CD1c-positive myeloid dendritic cell (primary cell): Measurements from ENCODE around the gene SHFL.

Experiments used
- DNase-seq: peaks from one replicate; pipeline ENCODE4 v3.0.0-alpha.2; 2016; ENCODE audit errors: extremely low spot score

The SHFL gene

DNA sequence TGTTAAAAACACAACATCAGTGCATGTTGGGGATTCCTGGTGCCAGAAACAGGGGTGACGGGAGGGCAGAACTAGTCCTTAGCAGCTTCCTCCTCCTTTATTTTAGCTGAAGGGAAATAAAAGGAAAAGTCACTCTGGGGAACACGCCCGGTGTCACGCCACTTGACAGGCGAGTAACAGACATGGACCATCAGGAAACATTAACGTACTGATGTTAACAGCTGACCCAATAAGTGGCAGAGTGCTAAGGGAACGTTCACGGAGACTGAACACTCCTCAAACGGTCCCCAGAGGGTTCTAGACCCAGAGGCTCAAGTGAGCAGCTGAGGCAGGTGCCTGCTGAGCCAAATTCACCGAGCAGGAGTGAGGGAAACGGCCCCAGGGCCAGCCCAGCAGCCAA, 47.5 kb downstream of the SHFL start:
- DNase-seq: no peak

DNA sequence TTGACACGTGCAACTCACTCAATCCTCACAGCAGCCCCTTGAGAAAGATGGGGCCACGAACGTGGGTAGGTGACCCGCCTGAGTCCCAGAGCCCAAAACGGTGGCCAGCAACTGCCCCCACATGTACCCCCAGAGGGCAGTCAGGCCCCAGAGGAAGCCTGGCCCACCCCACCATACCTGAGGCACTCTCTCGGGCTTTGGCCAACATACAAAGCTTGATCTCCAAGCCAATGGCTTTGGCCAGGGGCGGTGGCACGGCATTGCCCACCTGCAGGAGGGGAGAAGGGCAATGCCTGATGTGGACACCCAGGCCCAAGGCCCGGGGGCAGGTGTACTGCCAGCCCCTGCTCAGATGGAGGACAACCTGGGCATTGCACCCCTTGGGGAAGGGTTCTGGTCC, 47.9 kb downstream of the SHFL start:
- no peak for DNase-seq

DNA sequence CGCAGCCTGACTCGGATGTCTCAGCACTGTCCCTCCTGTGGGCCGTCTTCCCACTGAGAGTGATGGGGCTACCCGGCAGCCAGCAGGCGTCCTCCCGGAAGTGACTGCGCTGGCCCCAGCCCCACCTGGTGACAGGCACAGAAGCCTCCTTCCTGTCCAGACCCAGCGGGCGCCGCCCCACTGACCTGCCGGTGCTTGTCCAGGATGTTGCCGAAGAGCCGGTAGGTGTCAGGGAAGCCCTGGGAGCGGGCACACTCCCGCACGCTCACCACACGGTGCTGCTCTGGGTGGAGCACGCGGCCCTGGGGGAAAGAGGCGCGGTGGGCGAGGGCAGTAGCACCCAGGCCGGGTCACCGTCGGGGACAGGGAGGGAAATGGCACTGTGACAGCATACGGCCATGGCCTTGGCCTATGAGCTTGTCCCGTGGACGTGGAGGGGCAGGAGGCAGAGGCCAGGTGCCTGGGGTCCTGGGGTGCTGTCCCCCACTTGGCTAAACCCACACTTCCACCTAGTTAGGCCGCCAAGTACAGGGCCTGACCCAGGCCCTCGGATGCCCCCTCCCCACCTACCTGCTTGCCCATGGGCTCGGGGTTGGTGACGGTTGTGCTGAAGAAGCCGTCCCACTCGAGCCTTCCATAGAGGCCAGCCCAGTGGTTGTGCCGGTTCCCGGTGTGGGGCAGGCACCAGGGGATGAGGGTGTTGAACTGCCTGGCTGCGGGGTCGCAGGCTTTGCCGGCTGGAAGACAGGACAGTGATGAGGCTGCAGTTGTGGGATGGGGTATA, 49.6 kb downstream of the SHFL start:
- DNase-seq: no peak

DNA sequence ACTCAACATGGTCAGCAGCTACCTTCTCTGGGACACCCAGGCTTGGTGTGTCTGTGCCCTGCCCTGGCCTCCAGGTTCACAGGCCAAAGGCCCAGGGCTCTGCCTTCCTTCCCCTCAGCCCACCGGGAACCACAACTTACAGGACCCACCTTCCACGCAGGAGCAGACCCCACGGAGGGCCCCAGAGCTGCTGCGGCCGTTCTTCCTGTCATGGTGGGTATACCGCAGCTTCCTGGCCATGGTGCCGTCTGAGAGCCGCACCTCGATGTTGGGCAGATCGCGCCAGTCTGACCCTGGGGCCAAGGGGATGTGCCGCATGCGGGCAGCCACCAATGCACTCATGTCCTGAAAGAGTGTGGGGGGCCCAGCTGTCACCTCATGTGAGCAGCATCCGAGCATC, 50.8 kb downstream of the SHFL start:
- DNase-seq: no peak

DNA sequence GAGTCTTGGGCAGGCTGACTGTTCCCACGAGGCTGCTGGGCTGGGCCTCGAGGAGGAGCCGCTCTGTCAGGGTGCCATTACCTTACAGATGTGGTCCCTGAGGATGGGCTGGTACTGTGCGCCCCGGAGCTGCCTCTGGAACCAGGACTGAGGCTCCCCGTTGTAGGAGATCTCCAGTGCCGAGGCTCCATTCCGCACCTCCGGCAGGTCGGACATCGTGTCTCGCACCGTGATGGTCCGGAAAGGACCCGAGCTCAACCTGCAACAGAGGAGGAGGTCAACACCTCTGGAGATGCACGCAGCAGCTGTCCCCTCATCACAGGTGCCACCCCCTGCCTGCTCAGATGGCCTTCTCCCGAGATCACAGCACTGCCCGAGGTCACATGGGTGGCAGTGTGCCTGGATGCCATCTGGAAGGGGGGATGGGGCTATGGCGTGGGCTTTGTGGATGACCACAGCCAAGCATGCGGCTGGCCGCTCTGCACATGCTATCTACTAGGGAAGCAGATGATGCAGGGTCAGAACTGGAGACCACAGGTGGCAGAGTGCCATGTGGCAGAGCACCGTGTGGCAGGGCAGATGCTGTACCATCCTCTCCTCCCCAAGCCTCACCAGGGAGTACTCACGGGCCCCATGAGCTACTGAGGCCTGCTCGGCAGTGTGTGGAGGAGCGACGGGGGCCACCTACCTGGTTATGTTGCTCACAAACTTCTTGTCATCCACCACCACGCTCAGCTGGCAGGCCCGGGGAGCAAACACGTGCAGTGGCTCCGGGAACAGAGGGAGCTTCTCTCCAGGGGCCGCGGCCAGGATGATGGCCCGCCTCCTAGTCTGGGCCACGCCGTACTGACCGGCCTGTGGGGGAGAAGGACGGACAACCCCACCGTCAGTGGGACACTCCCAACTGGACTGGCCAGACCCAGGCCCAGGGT, 51.9 kb downstream of the SHFL start:
- DNase-seq: no peak

- no peak for DNase-seq
These were observed 53.0 kb downstream of the SHFL start for GRCh38 chr19:10138879-10139795.

- DNase-seq: no peak
These were observed 53.8 kb downstream of the SHFL start for GRCh38 chr19:10139952-10140351.

- DNase-seq: no peak
These were observed 55.4 kb downstream of the SHFL start for GRCh38 chr19:10141479-10141878.

GRCh38 chr19:10141973-10142372, 55.9 kb downstream of the SHFL start:
- no peak for DNase-seq
